ENCODE data around the gene MFSD1.

MFSD1 gene

DNA sequence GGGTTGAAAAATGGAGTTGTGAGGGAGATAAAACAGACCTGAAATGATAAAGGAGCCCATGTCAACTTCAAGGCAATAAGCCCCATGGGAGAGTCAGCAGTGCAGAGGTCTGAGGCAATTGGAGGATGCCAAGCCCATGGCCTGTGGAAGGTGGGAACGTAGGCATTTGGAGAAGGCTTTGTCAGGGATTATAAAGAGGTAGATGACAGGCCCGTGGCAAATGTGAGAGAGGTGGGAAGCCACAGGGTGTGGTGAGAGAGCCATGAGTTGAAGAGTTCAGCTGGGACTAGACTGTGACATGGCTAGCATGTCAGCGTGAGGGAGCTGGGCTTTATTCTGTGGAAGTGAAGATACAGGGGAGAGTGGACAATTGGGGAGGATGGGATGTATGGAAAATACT, 35.4 kb downstream of the MFSD1 start:
- no peak for DNase-seq (ENCODE audit: extremely low read depth, low read depth)
- TF ChIP-seq CTCF (IDR thresholded peaks at IDR 0.05; ENCODE audit: low read depth, low read length): no peak

DNA sequence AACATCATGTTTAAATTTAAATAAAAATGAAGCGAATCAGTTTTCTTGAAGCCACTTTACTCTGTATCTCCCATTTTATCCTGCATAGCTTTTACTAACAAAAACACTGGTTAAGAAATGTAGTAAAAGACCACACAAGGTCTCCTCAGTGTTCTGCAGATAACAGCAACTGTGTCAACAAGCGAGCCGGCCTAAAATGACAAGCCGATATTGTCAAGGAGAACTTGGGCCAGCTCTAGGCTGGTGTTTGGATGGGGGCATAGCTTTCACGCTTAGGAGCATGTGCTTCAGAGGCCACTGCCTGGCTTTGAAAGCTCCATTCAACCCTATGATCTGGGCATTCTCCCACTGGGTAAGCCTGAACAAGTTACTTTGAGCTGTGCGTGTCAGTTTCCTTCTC, 38.1 kb downstream of the MFSD1 start:
- no peak for TF ChIP-seq CTCF (IDR thresholded peaks at IDR 0.05; ENCODE audit: low read depth, low read length)
- DNase-seq (ENCODE audit: extremely low read depth, low read depth): no peak

- no peak for DNase-seq (ENCODE audit: extremely low read depth, low read depth)
- TF ChIP-seq CTCF (IDR thresholded peaks at IDR 0.05; ENCODE audit: low read depth, low read length): no peak
Observed at GRCh38 chr3:158841387-158841786, 39.5 kb downstream of the MFSD1 start.

GRCh38 chr3:158842976-158843375, 41.1 kb downstream of the MFSD1 start:
- TF ChIP-seq CTCF (IDR thresholded peaks at IDR 0.05; ENCODE audit: low read depth, low read length): no peak
- no peak for DNase-seq (ENCODE audit: extremely low read depth, low read depth)

DNA sequence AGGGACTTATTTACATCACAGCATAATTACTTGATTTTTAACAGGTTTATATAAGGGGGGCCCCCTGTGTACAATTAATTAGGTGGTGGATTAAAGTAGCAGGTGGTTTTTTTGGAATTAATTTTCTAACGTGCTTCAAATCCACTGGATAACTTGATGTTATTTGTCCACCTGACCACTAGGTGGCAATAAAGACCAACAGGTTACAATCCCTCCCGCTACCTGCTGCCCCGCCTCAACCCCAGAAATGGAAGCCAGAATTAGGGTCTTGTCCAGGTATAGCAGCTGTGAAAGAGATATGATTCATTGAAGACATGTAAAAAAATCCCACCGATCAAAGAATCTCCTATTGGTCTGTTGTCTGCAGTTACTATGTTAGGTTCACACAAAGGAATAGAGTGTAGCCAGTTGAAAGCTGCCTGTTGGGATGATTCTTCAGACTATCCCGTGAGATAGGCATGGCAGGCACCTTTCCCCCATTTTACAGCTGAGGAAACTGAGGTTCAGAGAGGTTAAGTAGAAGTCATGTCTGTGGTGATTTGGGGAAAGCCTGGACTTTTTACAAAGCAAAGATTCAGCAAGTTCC, 44.0 kb downstream of the MFSD1 start:
- DNase-seq (ENCODE audit: extremely low read depth, low read depth): no peak
- peak; percentile 56 for TF ChIP-seq CTCF (IDR thresholded peaks at IDR 0.05; ENCODE audit: low read depth, low read length)

- no peak for DNase-seq (ENCODE audit: extremely low read depth, low read depth)
- no peak for TF ChIP-seq CTCF (IDR thresholded peaks at IDR 0.05; ENCODE audit: low read depth, low read length)
Observed at GRCh38 chr3:158846803-158847451, 45.1 kb downstream of the MFSD1 start.

DNA sequence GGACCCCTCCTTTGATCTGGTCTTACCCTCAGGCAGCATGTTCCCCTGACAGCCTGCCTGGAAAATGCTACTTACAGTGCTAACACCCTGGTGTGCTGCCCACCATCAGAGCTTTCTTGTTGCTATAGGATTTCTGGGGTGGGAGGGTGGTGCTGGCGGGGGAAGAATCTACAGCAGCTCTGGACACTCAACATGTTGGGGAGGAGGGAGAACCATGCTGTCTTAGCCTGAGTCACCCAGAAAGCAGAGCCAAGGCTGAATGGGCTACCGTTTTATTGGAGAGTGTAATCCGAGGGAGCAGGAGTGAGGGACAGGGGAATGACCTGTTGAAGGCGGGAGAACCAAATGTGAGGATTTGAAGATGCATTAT, 45.6 kb downstream of the MFSD1 start:
- no peak for DNase-seq (ENCODE audit: extremely low read depth, low read depth)
- TF ChIP-seq CTCF (IDR thresholded peaks at IDR 0.05; ENCODE audit: low read depth, low read length): no peak
